Measurements from ENCODE around the gene NEMP2. TPM values are rescaled to one million over a fixed set of nuclear protein-coding genes. Genes with fewer than 3 reads are reported as not detected.

Gene NEMP2
- total and polyA plus RNA-seq, 7 donors, result 0.21 to 2.0 (median 0.86) TPM

DNA sequence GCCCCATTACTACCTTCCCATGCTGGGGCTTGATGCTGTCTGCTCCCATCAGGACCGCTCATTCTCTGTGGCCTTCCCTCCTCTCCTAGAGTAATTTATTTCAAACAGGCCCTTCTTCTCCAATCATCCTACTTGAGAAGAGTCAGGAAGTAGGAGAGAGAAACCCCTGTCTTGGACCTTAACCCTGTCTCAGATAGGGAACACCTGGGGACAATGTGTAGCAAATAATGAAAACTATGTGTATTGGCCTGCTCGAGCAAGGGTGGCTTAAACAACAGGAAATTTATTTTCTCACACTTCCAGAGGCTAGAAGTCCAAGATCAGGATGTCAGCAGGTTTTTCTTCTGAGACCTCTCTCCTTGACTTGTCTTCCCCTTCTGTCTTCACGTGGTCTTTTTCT, 26.6 kb upstream of the NEMP2 start:
- no peaks in the 10 kb centered on the region for H3K9me3 ChIP-seq
- no peak for DNase-seq
- TF ChIP-seq, protein P1, sequence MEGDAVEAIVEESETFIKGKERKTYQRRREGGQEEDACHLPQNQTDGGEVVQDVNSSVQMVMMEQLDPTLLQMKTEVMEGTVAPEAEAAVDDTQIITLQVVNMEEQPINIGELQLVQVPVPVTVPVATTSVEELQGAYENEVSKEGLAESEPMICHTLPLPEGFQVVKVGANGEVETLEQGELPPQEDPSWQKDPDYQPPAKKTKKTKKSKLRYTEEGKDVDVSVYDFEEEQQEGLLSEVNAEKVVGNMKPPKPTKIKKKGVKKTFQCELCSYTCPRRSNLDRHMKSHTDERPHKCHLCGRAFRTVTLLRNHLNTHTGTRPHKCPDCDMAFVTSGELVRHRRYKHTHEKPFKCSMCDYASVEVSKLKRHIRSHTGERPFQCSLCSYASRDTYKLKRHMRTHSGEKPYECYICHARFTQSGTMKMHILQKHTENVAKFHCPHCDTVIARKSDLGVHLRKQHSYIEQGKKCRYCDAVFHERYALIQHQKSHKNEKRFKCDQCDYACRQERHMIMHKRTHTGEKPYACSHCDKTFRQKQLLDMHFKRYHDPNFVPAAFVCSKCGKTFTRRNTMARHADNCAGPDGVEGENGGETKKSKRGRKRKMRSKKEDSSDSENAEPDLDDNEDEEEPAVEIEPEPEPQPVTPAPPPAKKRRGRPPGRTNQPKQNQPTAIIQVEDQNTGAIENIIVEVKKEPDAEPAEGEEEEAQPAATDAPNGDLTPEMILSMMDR (IDR thresholded peaks at IDR 0.05), result no peak
- H3K36me3 ChIP-seq (ENCODE audit: insufficient read depth in 1 of 2, low read depth in 1 of 2), result no peaks in the 10 kb centered on the region
- whole genome bisulfite sequencing, 3 donors, result 85 to 91% (median 86%) methylated on average over 3 of the region's 3 CpGs
- intact Hi-C loops (cut with DNase I), result no loop called here
- no peak overlapping the region for H3K27ac ChIP-seq
- ATAC-seq, result no peak
- H3K27me3 ChIP-seq (ENCODE audit: insufficient read depth in 3 of 3, low read length in 2 of 3), result no peaks in the 10 kb centered on the region
- no peak overlapping the region for H3K4me3 ChIP-seq
- no peaks in the 10 kb centered on the region for H3K4me1 ChIP-seq

DNA sequence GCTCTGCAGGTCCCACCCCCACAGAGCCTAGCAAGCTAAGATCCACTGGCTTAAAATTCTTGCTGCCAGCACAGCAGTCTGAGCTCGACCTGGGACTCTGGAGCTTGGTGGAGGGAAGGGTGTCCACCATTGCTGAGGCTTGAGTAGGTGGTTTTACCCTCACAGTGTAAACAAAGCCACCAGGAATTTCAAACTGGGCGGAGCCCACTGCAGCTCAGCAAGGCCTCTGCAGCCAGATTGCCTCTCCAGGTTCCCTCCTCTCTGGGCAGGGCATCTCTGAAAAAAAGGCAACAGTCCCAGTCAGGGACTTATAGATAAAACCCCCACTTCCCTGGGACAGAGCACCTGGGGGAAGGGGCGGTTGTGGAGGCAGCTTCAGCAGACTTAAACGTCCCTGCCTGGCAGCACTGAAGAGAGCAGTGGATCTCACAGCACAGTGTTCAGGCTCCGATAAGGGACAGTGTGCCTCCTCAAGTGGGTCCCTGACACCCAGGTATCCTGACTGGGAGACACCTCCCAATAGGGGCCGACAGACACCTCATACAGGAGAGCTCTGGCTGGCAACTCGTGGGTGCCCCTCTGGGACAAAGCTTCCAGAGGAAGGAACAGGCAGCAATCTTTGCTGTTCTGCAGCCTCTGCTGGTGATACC, 20.0 kb upstream of the NEMP2 start:
- Histone ChIP-seq H3K4me1 (no peaks in the 10 kb centered on the region), H3K4me3 (no peak overlapping the region), H3K36me3 (ENCODE audit: insufficient read depth in 1 of 2, low read depth in 1 of 2) (no peaks in the 10 kb centered on the region), H3K9me3 (no peaks in the 10 kb centered on the region), H3K27ac (no peak overlapping the region), H3K27me3 (ENCODE audit: insufficient read depth in 3 of 3, low read length in 2 of 3) (no peaks in the 10 kb centered on the region)
- ATAC-seq (no peak), DNase-seq (no peak)
- whole genome bisulfite sequencing, 3 donors, result 90 to 92% (median 91%) methylated on average over 7 of the region's 7 CpGs
- intact Hi-C loops (cut with DNase I), result no loop called here
- TF ChIP-seq, protein P1 (IDR thresholded peaks at IDR 0.05), result no peak

- no peak overlapping the region for H3K4me3 ChIP-seq
- H3K9me3 ChIP-seq, result no peaks in the 10 kb centered on the region
- TF ChIP-seq, protein P1 (IDR thresholded peaks at IDR 0.05), result no peak
- ATAC-seq, result no peak
- no peaks in the 10 kb centered on the region for H3K4me1 ChIP-seq
- 93 to 100% (median 96%) methylated on average over 1 of the region's 1 CpG for WGBS, 3 donors
- H3K27ac ChIP-seq, result no peak overlapping the region
- intact Hi-C loops (cut with DNase I), result no loop called here
- H3K27me3 ChIP-seq (ENCODE audit: insufficient read depth in 3 of 3, low read length in 2 of 3), result no peaks in the 10 kb centered on the region
- H3K36me3 ChIP-seq (ENCODE audit: insufficient read depth in 1 of 2, low read depth in 1 of 2), result no peaks in the 10 kb centered on the region
- DNase-seq, result no peak
These were observed 18.7 kb upstream of the NEMP2 start for GRCh38 chr2:190553254-190553653.

GRCh38 chr2:190551928-190552327, 17.4 kb upstream of the NEMP2 start:
- 53 to 71% (median 57%) methylated on average over 4 of the region's 4 CpGs for WGBS, 3 donors
- no peaks in the 10 kb centered on the region for H3K36me3 ChIP-seq (ENCODE audit: insufficient read depth in 1 of 2, low read depth in 1 of 2)
- H3K27ac ChIP-seq, result no peak overlapping the region
- H3K27me3 ChIP-seq (ENCODE audit: insufficient read depth in 3 of 3, low read length in 2 of 3), result no peaks in the 10 kb centered on the region
- no peaks in the 10 kb centered on the region for H3K9me3 ChIP-seq
- H3K4me1 ChIP-seq, result no peaks in the 10 kb centered on the region
- TF ChIP-seq, protein P1 (IDR thresholded peaks at IDR 0.05), result no peak
- DNase-seq (peak in 1 of 2 donors; percentile 58), ATAC-seq (peak; percentile 71 to 91 (median 84))
- intact Hi-C loops (cut with DNase I), result no loop called here
- H3K4me3 ChIP-seq, result peak overlapping the region; percentile 6

DNA sequence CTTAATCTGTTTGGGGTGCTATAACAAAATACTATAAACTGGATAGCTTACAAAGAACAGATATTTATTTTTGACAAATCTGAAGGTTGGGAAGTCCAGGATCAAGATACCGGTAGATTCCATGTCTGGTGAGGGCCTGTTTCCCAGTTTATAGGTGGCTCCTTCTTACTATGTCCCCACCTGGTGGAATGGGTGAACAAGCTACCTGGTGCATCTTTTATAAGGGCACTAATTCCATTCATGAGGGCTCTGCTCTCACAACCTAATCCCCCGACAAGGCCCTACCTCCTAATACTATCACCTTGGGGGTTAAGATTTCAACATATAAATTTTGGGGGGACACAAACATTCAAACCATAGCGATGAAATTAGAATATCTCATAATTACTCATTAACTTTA, 15.6 kb upstream of the NEMP2 start:
- Histone ChIP-seq H3K27me3 (ENCODE audit: insufficient read depth in 3 of 3, low read length in 2 of 3) (no peaks in the 10 kb centered on the region), H3K27ac (no peak overlapping the region), H3K4me3 (no peak overlapping the region), H3K36me3 (ENCODE audit: insufficient read depth in 1 of 2, low read depth in 1 of 2) (no peaks in the 10 kb centered on the region), H3K4me1 (no peaks in the 10 kb centered on the region), H3K9me3 (no peaks in the 10 kb centered on the region)
- no peak for ATAC-seq
- intact Hi-C loops (cut with DNase I), result no loop called here
- TF ChIP-seq, protein P1 (IDR thresholded peaks at IDR 0.05), result no peak
- WGBS, 3 donors, result 95 to 98% (median 98%) methylated on average over 3 of the region's 3 CpGs
- DNase-seq, result no peak
